NCI-H1436 (cell line): Measurements from ENCODE around the gene DNHD1.

Source experiments
- DNase-seq: peaks from one replicate; lab custom pipeline; 2025; lab: John Stamatoyannopoulos, UW

The DNHD1 gene, protein sequence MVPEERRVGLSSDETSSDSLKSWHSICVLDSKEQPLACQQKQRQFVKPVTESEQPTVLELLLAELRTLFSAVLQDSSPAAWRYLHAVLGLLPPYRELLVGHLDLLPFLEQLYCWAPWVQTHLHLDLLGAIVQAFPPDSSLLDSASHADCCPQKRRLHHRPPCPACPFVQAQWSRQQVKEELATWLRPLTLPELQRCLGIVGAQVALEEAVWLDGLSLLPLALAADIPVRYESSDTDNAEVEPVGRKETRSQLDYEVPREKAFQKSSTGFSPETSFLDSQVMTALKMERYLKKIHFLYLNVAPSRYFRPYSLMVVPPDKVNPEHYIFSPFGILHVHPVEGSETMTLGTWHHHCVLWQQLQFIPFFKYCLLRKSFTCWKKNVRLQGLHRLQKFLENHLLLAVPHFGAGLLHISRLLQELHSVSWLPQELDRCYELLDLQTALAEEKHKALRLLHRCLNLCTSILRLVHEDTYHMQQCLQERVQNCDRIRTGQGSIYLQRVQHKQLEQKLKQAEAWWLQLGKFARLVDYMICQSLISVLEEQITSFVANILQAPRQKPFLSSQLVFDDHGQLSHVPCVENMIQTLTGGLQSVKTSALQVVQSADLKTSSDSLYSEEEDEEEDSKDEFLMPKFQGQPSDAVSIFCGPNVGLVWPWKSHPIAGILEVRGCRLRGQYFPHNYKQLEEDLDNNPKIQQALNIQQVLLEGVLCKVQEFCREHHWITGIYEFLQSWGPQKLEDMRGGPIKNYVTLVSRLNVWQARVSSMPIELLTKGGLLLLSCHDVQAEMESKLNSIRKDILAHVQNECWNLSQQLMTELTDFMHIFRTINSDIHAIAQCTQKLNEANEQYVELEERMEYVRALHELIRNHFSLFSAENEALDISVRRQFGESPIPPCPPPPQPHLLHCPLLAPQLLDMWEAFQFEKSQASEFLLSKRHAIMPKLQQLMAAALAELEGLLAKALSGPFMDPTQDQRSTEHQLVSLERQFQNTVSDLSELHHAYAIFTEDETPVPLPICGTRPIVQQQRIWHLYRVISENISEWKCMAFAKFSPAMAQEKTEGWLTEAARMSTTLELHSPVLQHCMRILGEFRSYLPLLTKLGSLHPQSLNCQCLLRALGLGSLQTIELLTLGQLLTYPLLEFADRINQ (N-terminal part only)

DNA sequence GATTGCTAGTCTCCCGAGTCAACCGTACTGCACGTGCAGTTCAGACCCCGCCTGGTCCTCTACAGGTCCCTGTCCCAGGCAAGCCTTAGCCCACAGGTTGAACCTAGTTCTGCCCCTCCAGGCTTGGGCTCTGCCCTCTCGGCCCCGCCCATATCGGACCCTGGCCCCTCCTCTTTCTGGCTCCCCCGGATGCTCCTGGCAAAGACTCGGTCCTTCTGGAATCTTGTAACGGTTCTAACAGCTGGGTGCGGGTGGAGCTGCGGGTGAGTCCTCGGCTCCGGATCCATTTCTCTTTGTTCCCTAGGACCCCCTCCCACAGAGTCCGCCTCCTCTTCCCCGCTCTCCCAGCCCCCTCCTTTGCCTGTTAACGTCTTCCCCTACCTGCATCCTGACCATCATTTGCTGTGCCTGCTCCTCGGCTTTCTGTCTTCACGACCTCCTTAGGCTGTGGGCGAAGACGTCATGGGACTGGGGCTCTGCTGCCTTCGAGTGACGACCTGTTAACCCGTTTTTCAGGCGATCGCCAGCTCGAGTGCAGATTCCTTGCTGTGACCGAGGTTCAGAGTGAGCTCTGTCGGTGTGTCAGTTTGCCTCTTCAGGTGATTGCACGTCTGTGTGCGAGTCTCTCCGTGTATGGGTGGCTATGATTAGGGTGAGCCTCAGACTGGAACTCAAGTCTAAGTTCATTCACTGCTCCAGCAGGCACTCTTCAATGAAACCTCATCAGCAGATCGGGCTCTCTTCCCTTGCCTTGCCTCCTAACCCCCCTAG, at the start of gene DNHD1:
TSS of gene DNHD1 (plus strand) at position 212 of the 771 bp plus-strand sequence. CDS start 936 bp downstream, outside the sequence.
- no peak for DNase-seq

DNA sequence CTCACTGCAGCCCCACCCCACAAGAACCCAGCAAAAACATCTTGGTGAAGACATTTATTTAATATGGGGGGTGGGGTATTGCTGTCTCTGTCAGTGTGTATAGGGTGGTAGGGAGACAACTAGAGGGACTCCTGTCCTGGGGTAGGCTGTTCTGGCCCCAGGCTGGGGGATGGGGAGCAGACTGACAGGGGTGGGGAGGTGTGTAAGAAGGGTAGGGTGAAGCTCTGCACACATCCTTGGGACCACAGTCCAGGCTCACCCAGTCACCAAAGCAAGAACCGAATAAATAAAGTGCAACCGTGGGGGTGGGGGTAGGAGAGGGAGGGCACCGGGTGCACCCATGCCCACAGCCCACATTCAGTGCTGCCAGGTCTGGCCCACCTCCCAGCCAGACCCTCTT, 48.5 kb upstream of the DNHD1 start:
- DNase-seq = no peak

DNA sequence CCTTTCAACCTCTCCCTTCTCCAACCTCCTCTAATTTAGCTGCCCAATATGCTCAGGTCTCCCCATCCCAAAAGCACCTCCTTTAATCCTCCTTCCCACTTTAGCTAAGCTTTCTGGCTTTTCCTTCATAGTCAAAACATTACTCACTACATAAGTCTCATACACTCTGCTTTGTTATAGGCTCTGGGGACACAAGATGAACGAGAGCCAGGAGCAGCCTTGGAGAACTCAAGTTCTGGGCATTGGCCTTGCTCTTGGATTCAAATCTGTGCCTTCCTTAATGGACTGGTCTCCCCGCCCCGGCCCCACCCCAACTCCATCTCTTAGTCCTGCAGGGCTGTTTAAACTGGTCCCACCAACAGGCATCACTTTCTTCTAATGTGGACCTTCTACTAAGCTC, 44.9 kb upstream of the DNHD1 start:
- no peak for DNase-seq

DNA sequence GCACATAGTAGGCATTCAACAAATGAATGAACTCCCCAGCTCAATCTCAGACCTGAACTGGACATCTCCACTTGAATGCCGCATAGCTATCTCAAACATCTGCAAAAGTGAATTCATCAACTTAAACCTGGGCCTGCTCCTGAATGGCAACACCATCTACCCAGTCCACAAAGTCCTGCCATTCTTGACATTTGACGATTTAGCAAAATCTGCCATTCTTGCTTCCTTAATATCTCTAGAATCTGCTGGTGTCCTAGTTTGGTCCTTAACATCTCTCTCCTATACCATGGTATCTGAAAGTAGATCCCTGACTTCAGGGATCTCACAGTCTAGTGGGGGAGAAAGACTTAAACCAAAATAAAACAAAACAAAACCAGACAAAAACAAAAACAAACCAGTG, 43.9 kb upstream of the DNHD1 start:
- DNase-seq = no peak

DNA sequence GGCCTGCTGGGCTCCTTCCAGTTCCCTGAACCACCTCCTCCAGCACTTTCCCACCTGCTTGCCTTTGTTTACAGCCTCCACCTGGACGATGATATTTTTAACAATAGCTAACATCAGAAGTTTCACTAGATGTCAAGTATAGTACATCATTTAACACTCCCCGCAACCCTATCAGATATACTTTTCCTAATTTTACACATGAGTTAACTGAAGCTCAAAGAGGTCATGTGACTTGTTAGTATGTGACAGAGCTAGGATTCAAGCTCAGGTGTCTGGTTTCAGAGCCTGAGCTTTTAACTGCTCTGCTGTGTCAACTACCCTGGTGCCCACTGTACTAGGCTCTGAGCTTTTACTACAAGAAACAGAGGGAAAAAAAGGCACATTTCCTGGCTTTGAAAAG, 42.0 kb upstream of the DNHD1 start:
- DNase-seq = no peak

DNA sequence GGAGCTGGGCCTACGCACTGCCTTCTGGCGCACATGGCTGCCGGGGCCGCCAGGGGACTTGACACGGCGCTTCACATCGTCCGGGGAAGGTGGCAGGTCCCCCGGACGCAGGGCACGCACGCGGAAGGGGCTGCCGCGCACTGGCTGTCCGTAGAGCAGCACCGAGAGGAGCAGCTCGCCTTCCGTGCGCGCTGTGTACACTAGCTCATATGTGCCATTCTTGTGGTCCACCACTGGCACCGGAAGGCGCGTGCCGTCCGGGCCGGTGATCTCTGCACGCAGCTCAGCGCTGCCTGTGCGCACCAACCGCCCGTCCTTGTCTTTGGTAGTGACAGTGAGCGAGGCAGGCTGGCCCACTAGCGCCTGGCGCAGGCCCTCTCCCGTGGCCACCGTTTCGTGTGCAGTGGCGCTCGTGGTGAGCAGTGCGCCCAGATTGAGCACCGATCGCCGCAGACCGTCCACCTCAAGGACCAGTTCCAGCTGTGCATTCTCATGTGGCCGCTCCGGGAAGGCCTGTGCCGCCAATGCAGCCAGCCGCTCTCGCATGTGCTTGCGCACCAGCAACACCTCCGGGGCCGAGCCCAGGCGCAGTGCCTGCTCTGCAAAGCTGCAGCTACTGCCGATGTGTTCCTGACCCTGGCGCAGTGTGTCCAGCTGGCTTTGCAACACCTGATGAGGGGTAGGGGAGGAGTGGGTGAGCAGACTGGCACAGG, 40.6 kb upstream of the DNHD1 start:
- no peak for DNase-seq

DNA sequence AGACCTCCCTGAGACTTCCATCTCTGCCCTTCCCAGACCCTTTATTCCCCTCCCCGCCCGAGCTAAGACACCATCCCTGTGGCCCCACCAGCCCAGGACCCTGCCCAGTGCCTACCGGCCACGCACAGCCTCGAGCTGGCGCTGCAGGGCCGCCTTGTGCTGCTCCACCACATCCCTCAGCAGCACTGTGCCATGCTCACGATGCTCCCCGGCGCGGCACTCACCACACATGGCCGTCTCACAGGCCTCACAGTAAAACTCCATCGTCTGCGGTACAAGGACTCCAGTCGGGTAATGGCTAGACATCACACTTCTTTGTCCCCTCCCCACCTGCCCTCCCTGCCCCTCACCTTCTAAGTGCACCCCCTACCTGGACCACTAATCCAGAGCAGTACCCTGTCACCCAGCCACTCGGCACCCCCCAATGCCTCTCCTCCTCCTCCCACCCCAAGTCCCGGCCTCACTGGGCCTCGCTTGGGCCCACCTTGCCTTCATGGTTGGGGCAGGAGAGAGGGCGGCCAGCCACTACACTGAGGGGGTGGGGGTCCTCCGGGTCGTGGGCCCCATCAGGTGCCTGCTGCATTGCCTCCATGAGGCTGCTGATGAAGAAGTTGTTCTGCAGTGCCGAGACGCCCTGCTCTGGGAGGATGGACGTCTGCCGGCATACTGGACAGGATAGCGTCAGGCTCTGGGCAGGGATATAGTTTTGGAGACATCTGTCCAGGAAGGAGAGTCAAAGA, 39.3 kb upstream of the DNHD1 start:
- no peak for DNase-seq

DNA sequence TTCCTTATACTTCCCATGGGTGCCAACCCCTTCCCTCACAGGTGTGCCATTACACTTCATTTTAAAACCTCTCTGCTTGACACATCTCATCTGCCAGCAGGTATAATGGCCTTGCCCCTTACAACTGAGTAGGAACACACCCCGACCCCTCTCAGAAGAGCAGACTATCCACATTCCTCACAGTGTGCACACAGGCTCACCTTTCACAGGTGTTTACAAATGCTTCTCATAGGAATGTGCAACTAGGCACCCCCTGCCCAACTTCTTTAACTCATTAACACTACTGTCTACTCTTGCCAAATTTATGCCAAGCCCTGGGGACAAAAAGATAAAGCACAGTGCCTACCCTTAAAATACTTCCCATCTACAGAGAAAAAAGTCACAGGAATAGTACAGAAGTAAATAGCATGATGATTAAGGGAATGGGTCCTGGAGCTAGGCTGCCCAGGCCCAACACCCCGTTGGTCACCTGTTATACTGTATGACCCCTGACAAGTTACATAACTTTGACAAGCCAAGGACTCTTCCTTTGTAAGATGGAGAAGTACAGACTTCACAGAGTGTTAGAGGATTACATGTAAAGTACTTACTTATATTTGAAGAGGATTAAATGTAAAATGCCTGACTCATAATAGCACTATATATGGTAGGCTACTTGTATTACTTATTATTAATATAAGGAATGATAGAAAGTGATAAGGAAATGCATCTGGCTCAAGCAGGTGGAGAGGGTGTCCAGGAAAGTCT, 38.6 kb upstream of the DNHD1 start:
- no peak for DNase-seq

DNA sequence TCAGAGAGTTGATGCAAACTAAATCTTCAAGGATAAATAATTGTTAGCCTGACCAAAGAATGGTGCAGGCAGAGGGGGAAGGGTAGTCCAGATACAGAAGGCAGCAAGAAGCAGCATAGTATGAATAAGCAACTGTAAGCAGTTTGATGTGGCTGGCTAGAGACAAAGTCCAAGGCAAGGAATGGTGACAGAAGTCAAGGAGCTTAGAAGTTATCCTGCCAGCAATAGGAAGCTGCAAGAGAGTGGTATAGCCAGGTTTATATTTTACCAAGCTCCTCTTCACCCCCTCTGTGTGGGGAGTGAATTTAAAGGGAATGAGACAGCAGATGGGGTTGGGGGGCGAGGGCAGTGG, 38.0 kb upstream of the DNHD1 start:
- DNase-seq = no peak

DNA sequence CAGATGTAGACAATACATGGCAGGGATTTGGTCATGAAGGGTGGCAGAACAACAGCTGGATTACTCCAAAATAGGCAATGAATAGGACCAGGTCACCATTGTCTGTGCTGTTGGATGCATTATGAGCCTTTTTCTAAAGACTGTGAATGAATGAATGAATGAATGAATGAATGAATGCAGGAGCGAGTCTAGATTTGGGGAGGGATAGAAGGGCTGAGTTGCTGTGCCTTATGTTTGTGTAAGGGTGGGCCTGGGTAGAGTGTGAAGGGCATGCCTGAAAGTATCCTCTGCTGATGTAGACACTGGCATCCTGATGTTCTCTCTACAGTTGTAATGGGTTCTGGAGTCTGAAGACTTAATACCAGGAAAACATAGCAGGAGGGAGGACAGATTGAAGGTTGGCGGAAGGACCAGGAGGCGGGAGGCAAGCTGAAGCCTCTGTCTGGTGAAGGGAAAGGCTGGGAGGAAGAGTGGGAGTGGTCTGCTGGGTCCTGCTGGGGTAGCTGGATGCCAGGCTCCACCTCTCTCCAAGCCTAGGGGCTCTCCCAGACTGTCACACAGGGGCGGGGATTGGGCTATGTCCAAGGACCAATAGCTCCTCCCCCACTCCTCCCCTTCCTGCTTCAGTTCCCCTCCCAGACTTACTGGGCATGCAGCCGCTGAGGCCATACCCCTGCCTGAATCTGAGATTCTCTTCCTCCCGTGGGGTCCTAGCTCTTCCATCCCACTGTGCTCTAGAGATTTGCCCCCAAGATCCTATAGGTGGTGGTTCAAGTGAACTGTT, 28.2 kb upstream of the DNHD1 start:
- peak; percentile 92 for DNase-seq

DNA sequence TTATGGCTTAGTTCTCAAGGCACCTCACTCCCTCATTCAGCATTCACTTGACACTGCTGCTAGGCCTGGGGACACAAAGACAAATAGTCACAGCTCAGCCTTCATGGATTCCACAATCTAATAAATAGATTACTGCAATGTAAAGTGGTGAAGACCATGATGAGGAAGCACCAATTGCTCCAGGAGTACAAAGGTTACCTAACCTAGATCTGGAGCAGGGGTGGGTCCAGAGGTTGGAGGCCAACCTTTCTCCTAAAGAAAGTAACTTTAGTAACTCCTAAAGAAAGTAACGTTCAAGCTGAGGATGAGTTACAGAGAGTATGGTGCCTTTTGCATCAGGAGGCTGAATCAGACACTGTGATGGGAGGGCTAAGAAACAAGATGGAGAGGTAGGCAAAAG, 27.5 kb upstream of the DNHD1 start:
- no peak for DNase-seq

DNA sequence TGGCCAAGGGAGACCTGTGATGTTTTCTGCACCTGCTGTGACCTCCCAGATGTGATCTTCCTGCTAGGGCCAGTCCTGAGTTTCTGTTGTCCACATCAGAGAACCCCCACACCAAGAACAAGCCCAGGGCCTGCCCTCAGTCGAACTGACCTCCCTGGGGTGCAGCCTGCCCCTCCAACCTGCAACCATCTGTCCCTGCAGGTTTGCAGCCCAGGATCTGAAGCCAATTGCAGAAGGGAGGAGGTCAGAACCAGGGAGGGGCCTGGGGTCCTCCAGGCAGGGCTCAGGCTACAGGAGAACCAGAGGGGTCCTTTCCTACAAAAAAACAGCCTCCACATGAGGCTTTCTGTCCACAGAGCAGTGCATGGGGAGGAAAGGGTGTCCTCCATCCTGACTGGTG, 24.1 kb upstream of the DNHD1 start:
- no peak for DNase-seq

DNA sequence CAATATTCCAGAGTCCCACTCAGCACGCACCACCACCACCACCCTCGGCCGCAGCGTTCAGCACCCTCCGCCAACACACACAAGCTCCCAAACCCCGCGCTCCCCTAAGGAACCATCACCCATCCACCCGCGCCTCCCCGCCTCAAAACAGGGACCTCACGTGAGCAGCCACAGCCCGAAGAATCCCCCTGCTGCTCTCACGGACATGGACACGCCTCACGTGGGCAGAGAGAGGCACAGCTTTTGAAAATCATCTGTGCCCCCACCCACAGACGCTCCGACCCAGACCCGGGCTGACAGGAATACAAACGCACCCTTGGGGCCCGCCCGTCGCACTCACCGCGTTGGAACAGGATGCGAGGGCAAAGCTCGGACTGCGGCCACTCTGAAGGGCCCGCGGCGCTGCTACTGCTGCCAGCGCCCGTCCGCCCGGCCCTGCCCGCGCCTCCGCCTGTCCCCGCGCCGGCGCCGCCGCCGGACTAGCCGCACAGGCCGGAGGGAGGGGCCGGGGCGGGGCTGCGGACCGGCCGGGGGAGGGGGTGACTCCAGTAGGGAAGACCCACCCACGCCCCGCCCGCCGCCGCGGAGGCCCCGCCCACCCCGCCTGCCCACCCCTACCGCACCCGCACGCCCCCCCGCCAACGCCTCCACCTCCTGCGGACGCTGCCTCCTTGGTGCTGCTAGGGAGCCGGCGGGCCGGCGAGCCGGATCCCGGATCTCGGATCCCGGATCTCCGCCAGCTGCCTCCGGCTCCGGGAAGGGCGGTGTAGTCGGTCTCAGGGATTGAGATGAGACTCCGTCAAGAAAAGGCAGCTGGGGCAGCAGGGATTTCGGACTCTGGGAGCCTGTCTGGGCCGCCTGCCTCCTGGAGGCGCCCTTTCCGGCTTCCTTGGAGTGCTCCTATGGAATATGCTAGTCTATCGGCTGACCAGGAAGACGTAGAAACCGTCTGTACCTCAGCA, 23.3 kb upstream of the DNHD1 start, which contains the start of gene TRIM3:
TSS of gene TRIM3 (minus strand) at position 491 of the 962 bp plus-strand sequence. CDS start 8,246 bp downstream, outside the sequence.
- peak; percentile 81 for DNase-seq

DNA sequence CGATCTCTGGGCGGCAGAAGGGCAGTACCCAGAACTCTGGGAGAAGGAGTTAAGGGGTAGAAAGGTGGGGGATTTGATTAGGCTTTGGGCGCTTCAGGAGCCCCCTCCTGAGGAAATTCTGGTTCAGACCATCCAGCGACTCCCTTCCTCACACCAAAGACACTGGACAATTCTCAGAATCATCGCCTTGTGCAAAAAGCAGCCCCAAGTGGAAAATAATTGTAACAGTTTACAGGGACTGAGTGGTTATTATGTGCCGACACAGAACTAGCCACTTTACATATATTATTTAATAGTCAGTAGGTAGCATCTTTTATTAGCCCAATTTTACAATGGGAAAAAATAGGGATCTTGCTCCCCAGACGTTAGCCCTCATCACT, 22.7 kb upstream of the DNHD1 start:
- DNase-seq = no peak

DNA sequence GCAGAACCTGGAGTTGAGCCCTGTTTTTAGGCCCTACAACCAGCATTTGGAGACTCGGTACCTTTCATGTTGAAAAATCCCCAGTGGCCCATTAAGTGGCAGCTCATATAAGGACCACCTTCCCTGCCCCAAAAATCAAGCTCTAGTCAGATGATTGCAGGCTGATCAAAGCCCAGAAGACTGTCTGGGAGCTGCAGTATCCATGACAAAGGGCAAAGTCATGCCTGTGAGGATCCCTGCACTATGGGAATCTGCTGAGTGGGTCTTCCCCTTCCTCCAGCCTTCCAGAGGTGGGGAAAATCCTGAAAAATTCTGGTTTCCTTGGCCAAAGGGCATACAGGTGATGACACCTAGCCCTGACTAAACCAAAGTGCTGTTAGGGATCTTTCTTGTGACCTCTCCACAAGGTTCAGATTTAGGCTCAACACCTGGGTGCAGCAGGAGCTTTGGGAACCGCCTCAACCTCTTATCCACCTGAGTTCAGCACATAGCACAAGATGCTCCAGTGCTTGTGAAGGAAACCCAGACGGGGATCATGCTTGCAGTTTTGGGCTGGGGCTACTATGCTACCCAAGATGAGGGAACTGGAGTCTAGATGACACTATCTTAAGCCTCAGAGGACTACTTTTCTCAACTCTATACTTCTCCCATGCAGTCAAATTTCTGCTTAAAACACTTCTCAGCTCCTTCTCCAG, 22.1 kb upstream of the DNHD1 start:
- DNase-seq = no peak

DNA sequence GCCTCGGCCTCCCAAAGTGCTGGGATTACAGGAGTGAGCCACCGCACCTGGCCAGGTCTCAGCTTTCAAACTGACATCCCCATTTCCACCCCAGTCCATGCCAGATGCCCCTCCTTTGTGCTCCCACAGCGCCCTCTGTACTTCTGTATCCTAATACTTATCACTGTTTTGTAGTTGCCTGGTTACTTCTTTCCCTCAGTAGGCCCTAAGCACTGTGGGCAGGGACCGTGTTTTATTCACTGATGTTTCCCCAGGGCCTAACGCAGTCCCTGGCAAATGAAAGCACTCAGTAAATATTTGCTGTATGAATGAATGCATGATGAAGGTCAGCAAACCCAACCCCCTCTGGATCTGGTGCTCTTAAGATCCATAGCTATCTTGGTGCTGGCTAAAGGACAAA, 21.1 kb upstream of the DNHD1 start:
- peak; percentile 49 for DNase-seq

DNA sequence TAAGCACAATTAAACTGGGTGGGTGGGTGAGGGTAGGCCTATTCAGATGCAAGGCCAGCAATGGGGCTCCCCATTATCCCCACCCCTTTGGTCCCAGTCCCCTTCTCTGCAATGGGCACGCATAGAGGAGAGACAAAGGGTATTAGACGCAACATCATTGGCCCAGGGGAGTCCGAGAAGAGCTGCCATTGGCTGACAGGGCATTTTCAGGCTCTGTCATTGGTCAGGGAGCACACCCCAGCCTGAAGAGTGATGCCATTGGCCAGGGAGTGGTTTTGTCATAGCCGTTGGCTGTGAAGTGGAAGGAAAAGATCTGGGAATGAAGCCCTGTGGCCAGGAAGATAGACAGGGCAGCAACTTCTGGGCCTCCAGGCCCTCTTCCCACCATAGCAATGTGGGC, 20.5 kb upstream of the DNHD1 start:
- DNase-seq = no peak
